Amygdala (tissue), 56 donors: Measurements from ENCODE around the gene FXYD2.
"Not testable (repeated sequence)": the region's sequence is repeated elsewhere in the genome, so short reads cannot be mapped to it uniquely, and the experiment has no call there.

ENCODE experiments used
- DNase-seq, 56 donors: peaks; one replicate each; lab custom pipeline; 2025; lab: John Stamatoyannopoulos, UW

Gene FXYD2

DNA sequence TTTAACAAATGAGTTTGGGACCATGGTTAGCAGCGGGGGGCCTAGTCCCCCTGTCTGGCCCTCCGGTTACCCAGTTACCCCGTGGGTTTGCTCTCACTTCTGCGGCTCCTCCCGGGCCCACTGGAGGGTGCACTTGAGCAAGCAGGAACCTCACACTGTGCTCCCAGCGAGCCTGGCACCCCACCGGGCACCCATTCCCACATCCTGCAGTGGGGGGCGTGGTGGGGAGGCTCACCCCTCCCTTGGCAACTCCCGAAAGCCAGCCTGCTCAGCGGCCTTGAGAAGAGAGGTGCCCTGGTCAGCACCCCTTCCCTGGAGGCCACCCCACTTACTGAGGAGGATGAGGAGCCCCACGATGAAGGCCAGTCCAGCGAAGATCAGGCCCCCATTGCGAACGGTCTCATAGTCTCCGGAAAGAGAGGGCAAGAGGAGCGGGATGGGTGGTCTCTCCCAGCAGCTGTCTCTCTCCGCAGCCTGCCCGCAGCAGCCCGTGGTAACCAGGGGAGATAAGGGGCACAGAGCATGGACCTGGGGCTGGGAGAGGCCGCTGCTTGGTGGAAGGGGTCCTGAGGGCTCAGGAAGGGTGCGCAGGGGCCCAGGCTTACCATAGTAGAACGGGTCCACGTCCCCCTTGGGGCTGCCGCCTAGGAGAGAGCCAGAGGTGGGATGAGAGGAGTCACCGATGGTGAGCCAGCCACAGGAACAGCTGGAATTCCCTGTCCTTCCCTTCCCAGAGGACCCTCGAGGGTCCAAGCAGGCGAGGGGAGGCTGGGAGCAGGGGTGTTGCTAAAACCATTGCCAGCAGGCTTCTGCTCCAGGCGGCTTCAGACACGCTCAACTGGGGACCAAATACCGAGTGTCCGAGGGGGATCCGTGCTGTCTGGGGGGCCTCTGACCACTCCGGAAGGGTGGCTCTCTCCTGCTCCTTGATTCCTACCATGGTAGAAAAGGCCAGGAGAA, 2.2 kb downstream of the FXYD2 start:
- peak in 14 of 56 donors; percentile 9 to 57 (median 22) for DNase-seq

DNA sequence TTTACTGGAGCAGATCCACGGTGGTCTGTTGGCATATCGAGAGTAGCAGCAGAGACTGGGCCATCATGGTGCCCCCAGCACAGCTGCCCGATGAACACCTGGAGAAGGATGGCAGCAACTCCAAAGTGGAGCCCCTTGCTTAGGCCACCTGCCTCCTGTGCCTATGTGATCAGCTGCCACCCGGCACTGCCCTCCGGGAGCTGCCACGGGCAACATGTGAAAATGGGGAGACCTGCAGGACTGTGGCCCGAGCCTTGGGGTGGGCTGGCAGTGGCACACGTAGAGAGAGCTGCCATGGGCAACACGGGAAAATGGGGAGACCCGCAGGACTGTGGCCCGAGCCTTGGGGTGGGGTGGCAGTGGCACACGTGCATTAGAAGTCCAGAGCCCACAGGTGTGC, 3.1 kb downstream of the FXYD2 start:
- no peak for DNase-seq

DNA sequence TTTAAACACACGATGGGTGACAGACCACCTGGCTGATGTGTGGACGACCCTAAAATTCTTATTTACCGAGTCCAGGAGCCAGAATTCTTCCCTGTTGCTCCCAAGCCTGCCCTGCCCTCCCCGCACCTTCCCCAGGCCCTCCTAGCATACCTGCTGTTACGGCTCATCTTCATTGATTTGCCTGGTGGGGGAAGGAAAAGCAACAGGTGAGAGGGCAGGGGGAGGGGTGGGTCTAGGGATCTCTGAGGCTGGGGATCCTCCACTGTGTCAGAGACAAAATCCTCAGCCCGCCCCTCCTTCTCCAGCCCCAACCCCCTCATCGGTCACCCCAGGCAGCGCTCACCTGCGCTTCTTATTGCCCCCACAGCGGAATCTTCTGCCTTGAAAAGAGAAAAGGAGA, 4.0 kb downstream of the FXYD2 start:
- no peak for DNase-seq

DNA sequence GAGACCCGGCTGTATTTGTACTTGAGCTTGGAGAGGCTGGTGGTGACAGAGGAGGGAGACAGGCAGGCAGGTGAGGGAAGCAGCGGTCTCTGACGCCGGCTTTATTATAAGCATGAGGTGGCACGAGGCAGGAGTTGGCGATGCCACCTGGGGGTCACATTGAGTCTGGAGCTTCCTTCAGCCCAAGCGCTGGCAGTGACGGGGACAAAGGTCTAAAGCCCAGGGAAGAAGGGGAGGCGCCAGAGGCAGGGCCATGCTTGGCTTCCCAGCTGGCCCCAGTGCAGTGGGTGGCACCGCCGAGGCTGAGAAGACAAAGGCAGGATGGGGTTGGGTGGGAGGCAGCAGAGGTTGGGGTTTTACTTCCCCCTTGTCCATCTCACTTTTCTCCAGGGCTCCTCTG, 4.5 kb downstream of the FXYD2 start:
- no peak for DNase-seq

DNA sequence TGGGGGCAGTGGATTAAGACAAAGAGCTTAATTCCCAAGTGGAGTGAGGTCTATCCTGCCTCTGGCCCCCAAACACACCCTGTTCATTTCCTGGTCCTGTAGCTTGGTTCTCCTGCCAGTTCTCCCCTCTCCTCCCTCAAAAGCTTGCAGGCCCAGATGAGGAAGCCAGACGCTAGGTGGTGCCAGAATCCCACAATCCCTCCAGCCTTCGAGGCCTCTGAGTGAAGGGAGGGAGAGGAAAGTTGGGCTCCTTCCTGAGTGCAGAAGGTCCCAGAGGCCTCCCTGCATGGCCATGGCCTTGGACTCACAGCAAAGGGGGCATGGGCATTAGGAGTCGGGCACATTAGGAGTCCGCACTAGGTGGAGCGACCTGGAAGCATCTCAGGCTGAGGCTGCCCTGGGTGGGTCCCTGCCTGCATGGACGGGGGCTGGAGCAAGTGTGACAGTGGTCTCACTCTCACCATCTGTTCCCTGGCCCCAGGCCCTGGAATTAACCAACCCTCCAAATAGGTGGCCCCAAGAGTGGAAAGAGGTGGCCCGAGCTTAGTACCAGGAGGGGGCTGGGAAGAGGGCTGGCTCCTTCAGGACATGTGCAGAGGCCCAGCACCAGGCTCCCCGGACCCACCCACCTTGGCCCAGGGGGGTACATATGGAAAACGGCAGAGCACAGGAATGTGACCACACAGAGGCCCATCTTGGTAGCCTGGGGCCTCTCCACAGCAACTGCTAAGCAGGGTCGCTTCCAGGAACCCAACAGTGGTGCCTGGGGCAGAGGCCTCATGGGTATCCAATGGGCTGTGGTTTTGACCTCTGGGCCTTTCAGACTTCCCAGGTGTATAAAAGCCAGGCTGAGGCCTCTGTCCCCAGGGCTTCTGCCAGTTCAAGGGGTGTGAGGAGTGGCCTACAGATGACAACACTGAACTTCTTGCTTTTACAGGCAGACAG, 5.2 kb downstream of the FXYD2 start:
- peak in 22 of 56 donors; percentile 11 to 71 (median 30) for DNase-seq

DNA sequence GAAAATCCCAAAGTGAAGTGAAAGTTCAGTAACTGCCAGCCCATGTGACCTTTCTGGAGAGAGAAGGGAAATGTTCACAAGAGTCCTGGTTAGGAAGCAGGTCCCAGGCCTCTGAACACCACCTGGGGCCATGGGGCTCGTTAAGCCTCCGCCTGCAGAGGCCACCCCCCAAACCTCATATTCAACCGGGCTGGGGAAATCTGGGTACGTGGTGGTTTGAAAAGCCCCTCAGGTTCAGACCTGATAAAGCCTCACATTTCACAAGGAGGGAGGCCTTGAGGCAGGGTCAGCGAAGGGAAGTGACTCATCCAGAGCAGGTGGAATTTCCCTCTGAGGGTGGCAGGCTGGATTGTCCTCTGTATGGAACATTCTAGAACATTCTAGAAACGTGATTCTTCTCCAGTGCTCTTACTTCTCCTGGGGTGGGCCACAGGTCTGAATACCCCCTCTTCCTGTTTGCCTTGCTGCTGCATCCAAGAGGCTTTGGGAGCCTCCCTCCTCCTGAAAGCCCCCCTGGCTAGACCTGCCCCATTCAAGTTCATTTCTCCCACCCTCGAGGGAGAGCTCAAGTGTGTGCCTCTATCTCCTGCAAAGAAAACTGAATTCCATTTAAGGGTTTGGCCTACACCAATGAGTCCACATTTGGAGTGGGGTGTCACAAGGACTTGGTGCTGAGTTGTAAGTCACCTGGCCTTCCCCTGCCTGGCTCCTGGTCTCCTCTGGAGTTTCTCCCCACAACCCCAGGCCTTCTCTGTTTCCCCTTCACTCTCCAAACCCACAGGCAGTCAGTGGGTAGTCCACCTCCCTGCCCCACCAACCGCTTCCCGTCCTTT, 6.3 kb downstream of the FXYD2 start:
- DNase-seq: no peak

DNA sequence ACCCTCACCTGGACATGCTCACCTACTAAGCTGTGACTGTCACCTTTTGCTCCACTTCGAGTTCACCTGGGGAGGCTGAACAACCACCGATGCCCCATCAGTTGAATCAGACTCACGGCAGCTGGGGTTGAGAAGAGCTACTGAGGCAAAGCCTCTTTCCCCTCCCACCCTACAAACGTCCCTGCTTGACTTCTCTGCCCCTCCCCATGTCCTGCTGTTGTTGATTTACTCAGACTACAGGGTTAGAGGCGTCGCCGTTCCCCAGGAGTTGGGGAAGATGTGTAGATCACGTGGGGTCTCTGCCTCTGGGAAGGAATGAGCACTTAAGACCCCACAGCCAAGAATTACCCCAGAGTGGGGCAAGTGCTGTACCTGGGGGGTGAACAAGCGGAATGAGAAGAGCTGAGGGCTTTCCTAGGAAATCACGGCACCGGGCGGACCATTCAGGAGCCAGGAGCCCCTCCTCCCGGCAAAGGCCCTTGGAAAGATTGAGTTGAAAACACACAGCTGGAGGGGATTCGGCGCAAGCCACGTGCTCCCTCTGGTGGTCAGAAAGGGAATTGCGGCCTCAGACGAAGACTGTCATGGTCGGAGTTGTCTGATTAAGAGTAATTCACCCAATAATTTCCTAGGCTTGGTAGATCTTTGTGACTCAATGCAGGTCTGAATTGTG, 7.0 kb downstream of the FXYD2 start:
- peak in 49 of 56 donors; percentile 39 to 93 (median 68) for DNase-seq

DNA sequence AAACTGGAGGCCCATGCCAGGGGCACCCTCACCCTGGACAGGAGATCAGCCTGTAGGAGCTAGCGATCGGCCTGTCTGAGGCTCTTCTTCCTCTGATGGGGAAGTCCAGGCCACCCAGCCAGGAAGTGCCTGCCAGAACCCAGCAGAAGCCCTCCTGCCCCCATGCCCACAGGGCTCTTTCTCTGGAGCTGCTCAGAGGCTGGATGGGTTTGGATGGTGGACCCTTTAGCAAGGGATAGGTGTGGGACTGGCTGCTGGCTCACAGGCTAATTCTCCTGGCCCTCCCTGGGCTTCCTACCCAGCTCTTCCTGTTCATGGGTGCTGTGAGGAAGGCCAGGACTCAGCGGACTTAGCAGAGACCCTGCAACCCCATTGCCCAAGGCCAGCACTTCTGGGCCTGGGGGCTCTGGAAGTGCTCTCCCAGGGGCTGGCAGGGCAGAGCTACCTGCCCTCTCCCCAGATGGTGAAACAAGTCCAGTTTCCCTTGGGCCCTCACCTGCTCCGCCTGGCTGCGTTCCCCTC, 7.6 kb downstream of the FXYD2 start:
- no peak for DNase-seq

DNA sequence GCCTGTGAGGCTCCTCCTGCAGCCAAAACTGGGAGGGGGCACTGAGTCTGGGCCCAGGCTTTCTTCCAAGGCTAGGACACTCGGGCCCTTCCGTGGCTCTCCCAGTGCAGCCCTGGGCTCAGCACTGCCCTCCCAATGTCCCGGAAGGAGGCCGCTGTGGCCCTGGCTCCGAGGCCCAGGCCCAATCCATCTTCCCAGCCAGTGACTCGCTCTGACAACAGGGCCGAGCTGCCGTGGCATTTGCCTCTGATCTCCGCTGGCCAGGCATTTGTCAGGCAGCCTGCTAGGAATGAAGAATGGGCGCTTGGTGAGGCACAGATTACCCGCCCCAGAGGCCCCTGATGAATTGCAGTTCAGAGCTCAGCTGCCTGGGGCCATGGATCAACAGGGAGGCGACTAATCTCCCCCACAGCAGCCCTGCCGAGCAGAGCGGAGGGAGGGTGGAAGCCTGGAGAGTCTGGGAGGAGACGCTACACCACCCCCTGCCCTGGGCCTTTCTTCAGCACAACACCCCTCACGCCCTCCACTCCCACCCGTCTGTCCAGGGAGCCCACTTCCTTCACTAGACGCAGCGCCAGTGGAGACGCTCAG, 8.3 kb downstream of the FXYD2 start:
- DNase-seq: peak in 1 of 56 donors; percentile 23

DNA sequence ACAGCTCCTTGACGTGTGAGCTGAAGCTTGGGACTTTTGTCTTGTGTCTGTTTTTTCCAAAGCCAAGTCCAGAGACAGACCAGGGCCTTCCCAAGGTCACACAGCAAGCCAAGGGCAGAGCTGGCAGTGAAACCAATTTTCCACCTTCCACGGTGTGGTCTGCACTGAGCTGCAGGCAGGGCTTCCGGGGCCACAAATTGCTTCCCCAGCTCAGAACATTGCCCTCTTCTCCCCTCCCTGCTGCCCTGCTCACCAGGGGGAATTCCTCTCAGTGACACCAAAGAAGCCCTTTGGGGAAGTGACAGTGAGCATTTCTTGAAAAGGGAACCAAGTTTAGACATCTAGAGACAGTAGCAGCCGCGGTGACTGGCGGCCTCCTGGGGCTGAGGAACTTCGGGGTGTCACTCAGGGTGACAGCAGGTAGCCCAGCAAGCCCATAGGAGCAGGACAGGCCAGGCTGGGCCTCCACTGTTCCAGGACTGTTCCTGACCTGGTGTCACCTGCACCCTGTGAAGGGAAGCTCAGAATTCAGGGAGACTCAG, 9.2 kb downstream of the FXYD2 start:
- peak in 2 of 56 donors; percentile 18 to 43 for DNase-seq

DNA sequence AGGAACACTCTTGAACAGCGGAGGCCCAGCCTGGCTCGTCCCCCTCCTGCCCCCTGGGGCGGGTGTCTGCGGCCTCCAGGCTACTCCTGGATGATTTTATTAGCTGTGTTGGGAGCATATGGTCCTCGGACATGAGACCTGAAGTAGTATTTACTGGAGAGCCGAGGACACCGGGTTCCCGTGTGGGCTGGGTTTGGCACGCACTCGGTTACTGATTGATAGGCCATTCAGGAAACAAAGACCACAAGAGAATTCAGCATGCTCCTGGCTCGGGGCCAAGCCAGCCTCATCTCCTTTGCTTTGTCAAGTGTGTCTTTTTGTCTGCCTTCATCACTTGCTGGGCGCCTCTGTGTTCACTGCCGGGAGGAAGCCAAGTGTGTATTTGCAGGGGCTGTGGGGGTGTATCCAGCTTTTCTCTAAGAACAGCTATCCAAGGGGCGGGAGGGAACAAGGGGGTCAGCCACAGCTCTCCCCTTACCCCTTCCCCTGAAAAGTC, 9.7 kb downstream of the FXYD2 start:
- peak in 20 of 56 donors; percentile 19 to 87 (median 40) for DNase-seq

DNA sequence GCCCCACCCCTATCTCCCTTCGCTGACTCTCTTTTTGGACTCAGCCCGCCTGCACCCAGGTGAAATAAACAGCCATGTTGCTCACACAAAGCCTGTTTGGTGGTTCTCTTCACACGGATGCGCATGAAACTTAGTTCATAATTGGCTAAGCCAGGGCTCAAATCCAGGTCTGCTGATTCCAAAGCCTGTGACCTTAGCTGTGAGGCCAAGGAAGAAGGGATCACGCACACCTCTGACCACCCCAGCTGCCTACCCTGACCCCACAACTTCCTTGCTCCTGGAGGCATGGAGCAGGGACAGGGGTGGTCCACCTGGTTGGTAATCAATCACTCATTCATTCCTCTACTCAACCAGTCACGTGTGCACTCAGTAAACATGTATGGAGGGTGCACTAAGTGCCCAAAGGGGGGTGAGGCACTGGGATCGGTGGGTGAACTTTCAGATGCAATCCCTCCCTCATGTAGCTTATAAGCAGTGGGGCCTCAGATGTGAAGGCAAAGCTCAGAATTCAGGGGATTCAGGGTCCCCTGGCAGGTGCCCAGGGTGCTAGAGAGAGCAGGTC, 10.3 kb downstream of the FXYD2 start:
- DNase-seq: no peak

DNA sequence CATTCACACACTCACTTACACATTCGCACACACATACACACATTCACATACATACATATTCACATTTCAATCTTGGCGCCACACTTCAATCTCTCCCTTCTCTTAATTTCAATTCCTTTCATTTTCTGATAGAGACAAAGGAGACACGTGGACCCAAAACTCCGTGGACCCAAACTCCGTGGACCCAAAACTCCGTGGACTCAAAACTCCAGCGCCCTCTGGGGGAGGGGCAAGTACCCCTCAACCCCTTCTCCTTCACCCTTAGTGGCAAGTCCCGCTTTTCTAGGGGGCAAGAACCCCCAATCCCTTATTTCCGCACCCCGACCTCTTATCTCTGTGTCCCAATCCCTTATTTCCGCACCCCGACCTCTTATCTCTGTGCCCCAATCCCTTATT, 14.5 kb downstream of the FXYD2 start:
- DNase-seq: not testable (repeated sequence)

DNA sequence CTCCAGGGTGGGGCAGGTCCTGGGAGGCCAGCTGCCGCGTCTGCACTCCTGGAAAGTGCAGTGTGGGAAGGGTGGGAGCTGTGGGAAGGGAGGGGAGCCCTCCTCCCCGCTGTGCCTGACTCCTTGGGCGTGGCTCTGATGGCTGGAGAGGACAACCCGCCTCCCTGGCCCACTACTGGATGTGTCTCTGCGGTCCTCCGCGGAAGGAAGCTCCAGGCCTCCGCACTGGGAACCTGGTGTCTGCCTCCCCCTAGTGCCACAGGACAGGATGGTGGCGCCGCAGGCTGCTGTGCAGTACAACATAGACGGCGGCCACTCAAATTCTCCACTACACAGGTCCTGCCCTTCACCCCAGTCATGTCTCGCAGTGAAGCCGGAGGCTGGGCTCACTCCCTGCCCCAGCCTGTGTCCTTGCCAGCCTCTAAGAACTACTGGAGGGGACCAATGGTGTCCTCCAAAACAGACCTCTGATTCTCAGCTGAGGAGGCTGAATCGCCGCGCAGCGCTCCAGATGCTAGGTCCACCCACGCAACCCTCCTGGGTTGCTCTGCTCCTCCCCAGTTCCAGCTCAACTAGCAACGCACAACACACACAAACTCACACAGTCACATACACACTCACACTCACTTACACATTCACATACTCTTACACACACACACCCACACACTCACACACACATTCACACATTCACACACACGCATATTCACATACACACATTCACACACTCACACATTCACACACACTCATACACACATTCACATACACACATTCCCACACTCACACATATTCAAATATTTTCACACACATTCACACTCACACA, 15.1 kb downstream of the FXYD2 start:
- DNase-seq: peak in 49 of 56 donors; percentile 30 to 87 (median 68)

DNA sequence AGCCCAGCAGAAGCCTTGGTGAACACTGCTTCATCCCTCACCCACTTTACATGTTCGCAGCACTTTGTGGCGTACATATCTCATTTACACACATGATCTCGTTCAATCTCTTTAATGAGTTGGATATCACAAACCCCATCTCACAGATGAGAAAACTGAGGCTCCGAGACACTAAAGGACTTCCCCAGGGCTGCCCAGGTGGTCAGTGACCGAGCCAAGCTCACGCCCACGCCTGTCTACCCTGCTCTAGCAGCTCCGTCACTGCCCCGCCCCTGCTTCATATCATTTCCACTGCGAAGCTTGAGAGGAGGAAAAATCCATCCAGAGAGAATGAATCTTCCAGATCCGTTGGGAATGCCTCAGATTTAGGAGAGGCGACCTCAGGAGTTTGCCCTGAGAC, 15.8 kb downstream of the FXYD2 start:
- DNase-seq: no peak

DNA sequence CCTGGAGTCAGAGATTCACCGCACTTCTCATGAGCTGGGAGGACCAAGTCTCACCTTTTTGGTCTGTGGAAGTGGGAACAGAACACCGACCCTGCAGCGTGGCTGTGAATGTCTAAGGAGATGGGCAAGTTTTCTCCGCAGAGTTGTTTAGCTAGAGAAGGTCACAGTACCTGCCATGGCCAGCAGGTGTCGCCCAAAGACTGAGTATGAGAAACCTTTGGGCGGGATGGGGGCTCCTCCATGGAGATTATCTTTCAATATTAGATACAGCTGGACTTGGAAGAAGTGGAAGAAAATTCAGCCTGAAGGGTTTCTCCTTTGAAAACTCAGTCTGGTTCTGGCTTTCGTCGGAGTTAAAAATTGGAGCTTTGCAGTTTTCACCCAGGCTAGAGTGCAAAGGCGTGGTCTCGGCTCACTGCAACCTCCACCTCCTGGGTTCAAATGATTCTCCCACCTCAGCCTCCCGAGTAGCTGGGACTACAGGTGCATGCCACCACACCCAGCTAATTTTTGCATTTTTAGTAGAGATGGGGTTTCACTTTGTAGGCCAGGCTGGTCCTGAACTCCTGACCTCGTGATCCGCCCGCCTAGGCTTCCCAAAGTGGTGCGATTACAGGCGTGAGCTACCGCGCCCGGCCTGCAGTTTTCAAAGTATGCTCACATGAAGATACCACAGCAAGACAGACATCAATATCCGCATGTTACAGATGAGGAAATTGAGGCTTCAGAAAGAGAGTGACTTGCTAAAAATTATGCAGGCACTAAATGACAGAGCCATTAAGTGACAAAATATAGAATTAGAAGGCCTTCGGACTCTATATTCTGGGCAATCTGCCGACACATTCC, 16.8 kb downstream of the FXYD2 start:
- DNase-seq: peak in 41 of 56 donors; percentile 20 to 91 (median 58)
